Activated effector memory CD4-positive, alpha-beta T cell treated with anti-CD3 and anti-CD28 coated beads, Interleukin-2, amount 50 U/mL, for 16 hours (primary cell): Measurements from ENCODE around the gene GJC2.

Experiments
- DNase-seq: peaks from one replicate; pipeline ENCODE4 v3.0.0-alpha.2; 2020

The GJC2 gene

DNA sequence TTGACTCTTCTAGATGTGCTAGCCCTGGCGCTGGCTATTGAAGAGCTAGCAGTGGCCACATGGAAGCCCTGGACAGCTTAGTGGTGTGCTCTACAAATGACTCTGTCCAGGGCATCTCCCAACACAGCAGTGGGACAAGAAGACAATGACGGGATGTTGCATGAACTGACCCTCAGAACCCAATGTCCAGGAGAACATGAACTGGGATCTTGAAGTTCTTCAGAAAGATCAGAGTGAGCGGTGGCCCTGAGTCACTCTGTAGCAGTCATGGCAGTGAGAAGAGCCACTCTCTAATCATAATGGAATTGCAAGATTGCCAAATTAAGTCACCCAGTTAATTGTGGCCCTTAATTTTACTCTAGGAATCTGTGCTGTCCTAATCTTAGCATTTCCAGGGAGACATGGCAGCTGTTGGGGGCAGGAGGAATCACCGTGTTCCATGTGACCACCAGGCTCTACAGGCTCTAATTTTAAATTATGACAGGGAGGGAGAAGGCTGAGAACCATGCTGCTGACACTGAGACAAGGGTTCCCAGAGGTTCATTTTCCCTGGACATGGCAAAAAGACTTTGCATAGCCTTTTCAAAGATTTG lies 47.9 kb downstream of the GJC2 start:
- peak; percentile 49 for DNase-seq

DNA sequence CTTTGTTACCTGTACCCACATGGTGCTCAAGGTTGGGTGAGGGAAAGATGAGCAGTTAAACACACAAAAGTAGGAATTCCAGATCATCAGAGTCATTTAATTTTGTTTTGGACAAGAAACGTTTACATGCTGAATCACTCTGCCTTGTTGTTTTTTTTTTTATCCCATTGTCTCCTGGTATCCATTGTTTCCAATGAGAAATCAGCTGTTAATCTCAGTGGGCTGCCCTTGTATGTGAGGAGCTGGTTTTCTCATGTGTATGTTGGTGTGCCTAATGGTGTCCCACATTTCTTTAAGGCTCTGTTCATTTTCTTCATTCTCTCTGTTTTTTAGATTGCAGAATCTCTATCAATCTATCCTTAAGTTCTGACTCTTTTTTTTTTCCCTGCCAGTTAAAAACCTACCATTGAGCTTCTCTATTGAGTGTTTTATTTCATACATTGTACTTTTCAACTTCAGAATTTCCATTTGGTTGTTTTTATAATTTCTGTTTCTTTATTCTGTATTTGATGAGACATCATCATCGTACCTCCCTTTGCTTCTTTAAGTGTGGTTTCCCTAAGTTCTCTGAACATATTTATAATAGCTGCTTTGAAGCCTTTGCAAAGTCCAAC lies 49.4 kb downstream of the GJC2 start:
- DNase-seq: no peak

DNA sequence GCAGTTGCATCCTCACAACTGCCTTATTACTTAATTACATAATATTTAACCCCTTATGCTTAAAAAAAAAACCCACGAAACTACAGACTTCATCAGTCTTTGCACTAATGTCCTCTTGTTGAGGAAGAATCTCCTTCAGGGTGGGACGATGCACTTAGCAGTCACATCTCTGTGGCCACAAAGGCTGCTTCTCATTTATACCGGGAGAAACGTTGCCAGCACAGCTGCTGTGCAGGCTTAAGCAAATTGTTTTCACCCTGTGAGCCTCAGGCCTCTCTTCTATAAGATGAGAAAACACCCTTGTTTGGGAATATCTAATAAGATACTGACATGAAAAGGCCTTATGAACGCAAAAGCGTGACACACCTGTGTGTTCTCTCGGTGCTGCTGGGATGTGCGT lies 55.2 kb downstream of the GJC2 start:
- peak; percentile 13 for DNase-seq

DNA sequence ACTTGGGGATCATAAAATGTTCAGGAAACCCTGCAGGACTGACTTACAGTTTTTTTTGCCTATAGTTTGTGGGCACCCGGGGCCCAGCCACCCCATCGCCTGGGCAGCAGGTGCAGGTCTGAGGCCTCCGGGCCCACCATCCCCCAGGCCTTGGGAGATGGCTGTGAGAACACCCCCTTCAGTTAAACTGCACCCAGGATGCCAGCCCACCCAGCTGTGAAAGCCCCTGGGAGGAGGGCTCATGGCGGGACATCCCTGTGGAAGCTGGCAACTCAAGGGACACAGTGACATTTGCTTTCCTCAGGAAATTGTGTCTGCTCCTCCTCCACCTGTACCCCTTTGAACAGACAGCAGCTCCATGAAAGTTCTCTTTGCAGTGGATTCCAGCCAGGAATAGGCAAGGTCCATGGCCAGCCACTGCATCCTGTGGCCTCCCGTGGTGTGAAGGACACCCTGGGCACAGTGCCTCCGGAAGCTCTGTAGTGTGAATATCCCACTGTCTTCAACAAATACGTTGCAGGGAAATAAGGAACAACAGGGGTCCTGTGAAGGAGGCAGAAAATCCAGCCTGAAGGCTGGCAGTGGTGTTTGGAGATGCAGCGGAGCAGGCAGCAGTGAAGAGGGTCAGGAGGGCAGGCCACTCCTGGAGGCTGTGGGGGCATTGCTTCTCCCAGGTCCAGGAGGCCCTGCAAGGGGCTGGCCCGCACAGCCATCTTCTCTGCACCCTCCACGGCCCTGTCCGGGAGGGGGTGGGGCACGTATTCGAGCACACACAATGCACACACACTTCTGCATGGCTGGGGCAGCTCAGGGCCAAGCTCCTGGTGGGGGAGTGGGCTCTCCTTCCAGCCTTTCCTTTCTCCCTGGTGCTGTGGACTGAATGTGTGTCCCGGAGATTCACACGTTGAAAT lies 56.1 kb downstream of the GJC2 start:
- peak; percentile 56 for DNase-seq

DNA sequence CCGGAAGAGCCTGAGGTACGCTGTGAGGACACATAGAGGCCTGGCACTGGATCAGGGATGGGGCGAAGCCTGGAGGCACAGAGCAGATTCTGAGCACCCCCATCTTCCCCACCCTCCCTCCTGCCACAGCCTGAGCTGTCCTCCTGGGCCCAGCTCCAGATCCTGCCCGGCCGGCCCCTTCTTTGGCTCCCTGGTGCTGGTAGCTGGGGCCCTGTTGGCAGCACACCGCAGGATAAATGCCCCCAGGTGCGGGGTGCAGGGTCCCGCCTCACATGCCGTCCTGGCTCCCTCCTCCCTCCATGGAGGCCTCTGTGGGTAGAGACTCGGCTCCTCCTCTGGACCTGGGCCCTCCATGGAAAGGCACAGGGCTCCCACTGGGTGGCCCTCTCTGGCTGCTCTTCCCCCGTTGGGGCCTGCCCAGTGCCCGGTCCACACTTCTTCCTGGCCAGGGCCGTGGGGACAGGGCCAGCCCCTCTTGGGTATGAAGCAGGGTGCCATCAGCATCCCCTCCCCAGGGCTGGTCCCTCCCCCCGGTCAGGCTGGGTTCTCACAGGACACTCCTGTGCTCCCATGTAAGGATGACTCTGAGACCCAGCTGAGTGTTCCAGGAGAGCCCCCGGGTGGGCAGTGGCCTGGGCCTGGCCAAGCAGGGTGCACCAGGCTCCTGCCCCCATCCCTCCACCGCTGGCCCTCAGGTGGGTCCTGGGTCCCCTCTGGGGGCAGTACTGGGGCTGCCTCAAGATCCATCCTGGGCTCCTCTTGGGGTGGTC lies 57.0 kb downstream of the GJC2 start:
- DNase-seq: peak; percentile 55

DNA sequence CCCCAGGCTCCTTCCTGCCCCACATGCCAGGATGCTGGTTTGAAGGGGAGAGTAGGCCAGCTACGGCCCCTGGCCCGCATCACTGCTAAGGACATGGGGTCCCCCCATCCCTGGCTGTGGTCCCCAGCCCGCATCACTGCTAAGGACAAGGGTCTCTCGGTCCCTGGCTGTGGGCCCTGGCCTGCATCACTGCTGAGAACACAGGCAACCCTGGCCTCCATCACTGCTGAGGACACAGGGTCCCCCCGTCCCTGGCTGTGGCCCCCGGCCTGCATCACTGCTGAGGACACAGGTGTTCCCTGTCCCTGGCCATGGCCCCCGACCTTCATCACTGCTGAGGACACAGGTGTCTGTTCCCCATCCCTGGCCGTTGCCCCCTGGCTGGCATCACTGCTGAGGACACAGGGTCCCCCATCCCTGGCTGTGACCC lies 57.7 kb downstream of the GJC2 start:
- peak; percentile 60 for DNase-seq

DNA sequence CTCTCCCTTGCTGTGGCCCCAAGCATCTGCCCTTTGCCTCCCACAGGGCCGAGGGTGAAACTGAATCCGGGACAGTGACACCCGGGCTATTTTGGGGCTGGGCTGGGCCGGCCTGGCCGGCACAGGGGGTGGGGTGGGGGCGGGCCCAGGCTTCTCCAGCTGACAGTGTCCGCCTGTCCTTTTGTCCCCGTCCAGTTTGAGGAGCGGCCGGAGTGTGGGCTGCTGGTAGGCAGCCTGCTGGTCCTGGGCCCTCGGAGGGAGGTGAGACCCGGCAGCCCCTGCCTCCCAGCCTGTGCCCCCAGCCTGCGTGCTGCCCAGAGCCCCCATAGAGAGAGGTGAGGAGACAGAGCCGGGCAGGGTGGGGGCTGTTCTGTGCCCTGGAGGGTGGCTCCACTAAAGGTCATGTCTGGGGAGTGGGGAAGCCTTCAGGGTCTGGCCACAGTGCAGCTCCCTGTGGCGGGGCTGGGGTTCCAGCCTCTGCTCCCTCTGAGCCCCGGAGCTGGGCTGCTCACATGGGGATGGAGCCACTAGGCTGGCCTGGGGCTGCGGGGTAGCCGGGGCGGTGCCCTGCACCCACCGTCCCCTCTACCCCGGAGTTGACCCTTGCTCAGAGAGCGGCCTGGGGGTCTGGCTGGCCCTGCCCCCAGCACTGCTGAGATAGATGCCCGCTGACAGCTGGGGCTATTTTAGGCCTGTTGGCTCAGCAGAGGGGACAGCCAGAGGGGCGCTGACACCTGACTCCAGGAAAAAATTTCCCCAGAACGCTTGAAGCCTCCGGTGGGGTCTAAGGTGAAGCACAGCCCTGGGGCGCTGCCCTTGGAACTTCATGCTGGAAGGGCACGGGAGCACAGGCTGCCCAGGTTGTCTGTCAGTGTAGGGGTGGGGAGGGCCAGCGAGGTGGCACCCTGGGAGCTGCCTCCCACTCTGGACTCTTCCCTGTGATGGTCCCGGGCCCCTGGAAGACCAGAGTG lies 58.4 kb downstream of the GJC2 start, which contains the start of gene OBSCN:
OBSCN (plus strand) TSS at position 194 of the 971 bp plus-strand sequence. CDS start 3,740 bp downstream, outside the sequence.
- DNase-seq: peak; percentile 58

DNA sequence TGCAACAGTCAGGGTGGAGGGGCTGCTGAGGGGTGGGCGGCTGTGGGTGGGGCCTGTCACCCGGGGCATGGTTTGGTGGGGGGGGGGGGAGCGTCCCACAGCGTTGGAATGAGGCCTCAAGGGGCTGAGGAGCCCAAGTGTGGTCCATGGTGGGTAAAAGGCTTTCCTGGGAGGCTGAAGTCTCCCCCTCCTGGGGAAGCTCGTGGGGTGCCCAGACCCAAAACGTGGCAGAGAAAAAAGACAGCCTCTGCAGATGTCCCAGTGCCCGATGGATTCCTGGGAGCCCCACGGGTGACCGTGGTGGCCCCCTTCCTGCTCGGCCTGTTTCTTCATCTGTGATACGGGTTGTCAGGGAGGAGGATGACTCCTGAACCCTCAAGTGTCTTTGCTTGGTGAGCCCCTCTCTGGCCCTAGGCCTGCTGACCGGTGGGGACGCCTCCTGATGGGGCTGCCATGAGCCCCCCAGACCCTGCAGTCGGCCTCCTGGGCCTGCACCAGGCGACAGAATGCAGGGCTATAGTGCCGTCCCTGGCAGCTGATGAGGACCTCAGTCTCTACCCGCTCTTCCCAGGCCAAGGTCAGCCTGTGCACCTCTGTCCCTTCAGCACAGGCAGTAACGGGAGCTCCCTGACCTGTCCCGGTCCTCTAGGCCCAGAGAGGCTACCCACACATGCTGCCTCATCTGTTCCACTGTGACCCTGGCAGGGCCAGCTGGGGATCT lies 59.3 kb downstream of the GJC2 start:
- DNase-seq: no peak
